IMR-90 (cell line): ENCODE results near the gene MYOC.

ENCODE experiments used
- BHLHE40 ChIP-seq: fragments of 150-350 bp; IDR thresholded peaks from 2 replicates; pipeline ENCODE4 v1.6.1; 2016; ENCODE audit warnings: mild to moderate bottlenecking, low read depth, low read length
- MAFK ChIP-seq: IDR thresholded peaks from 2 replicates; pipeline ENCODE4 v1.6.1; 2012; ENCODE audit warnings: low read depth, low read length, improper control_type of control experiment
- MXI1 ChIP-seq: IDR thresholded peaks from 2 replicates; pipeline ENCODE4 v1.6.1; 2012; ENCODE audit warnings: low read depth, mild to moderate bottlenecking, low read length, moderate library complexity, borderline replicate concordance
- POLR2A ChIP-seq: IDR thresholded peaks from 2 replicates; pipeline ENCODE4 v1.6.1; 2012; ENCODE audit warnings: mild to moderate bottlenecking, low read depth, low read length
- RAD21 ChIP-seq: IDR thresholded peaks from 2 replicates; pipeline ENCODE4 v1.6.1; 2012; ENCODE audit warnings: low read length, improper control_type of control experiment
- RFX5 ChIP-seq: IDR thresholded peaks from 2 replicates; pipeline ENCODE4 v1.8.0; 2012; ENCODE audit warnings: low read depth, mild to moderate bottlenecking, low read length, moderate library complexity
- TF ChIP-seq, protein P1 (sequence below): conservative IDR thresholded peaks from 2 replicates; pipeline ENCODE4 v1.5.1; 2012; ENCODE audit warnings: mild to moderate bottlenecking, low read depth, low read length, improper control_type of control experiment
- TF ChIP-seq, protein P2 (sequence below): fragments of 150-350 bp; IDR thresholded peaks from 2 replicates; pipeline ENCODE4 v1.6.1; 2016; ENCODE audit warnings: low read depth, mild to moderate bottlenecking, low read length, moderate library complexity, borderline replicate concordance
- TF ChIP-seq, protein P3 (sequence below): fragments of 150-350 bp; IDR thresholded peaks from 2 replicates; pipeline ENCODE4 v1.6.1; 2017; ENCODE audit warnings: mild to moderate bottlenecking, antibody characterized with exemption, low read length, low read depth

DNA sequence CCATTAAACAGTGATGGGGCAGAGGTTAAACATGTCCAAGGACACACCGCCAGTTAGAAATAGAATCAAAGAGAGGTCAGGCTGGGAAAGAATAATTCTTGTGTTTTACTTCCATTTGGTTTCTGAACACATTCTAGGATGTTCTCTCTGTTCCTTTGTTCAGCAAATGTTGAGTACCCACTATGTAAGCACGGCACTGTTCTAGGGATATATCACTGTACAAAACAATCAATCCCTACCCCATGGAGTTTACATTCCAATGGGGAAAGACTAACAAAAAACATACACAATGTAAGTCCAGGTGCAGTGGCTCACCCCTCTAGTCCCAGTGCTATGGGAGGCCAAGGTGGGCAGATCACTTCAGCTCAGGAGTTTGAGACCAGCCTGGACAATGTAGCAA lies 24.3 kb downstream of the MYOC start:
- TF ChIP-seq, protein P1, sequence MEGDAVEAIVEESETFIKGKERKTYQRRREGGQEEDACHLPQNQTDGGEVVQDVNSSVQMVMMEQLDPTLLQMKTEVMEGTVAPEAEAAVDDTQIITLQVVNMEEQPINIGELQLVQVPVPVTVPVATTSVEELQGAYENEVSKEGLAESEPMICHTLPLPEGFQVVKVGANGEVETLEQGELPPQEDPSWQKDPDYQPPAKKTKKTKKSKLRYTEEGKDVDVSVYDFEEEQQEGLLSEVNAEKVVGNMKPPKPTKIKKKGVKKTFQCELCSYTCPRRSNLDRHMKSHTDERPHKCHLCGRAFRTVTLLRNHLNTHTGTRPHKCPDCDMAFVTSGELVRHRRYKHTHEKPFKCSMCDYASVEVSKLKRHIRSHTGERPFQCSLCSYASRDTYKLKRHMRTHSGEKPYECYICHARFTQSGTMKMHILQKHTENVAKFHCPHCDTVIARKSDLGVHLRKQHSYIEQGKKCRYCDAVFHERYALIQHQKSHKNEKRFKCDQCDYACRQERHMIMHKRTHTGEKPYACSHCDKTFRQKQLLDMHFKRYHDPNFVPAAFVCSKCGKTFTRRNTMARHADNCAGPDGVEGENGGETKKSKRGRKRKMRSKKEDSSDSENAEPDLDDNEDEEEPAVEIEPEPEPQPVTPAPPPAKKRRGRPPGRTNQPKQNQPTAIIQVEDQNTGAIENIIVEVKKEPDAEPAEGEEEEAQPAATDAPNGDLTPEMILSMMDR, result no peak
- TF ChIP-seq MAFK, result no peak
- TF ChIP-seq POLR2A, result no peak
- TF ChIP-seq, protein P2, sequence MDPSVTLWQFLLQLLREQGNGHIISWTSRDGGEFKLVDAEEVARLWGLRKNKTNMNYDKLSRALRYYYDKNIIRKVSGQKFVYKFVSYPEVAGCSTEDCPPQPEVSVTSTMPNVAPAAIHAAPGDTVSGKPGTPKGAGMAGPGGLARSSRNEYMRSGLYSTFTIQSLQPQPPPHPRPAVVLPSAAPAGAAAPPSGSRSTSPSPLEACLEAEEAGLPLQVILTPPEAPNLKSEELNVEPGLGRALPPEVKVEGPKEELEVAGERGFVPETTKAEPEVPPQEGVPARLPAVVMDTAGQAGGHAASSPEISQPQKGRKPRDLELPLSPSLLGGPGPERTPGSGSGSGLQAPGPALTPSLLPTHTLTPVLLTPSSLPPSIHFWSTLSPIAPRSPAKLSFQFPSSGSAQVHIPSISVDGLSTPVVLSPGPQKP, result no peak
- TF ChIP-seq, protein P3, sequence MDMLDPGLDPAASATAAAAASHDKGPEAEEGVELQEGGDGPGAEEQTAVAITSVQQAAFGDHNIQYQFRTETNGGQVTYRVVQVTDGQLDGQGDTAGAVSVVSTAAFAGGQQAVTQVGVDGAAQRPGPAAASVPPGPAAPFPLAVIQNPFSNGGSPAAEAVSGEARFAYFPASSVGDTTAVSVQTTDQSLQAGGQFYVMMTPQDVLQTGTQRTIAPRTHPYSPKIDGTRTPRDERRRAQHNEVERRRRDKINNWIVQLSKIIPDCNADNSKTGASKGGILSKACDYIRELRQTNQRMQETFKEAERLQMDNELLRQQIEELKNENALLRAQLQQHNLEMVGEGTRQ, result no peak
- TF ChIP-seq RFX5, result no peak
- TF ChIP-seq MXI1, result no peak
- no peak for TF ChIP-seq RAD21
- no peak for TF ChIP-seq BHLHE40
